Measurements from ENCODE around the gene HERPUD2. TPM values are rescaled to one million over a fixed set of nuclear protein-coding genes. Genes with fewer than 3 reads are reported as not detected.

Gene HERPUD2
- total and polyA plus RNA-seq, 2 of the 4 experiments (the other 2 are of a cell fraction), result 22.2 to 27.2 TPM

DNA sequence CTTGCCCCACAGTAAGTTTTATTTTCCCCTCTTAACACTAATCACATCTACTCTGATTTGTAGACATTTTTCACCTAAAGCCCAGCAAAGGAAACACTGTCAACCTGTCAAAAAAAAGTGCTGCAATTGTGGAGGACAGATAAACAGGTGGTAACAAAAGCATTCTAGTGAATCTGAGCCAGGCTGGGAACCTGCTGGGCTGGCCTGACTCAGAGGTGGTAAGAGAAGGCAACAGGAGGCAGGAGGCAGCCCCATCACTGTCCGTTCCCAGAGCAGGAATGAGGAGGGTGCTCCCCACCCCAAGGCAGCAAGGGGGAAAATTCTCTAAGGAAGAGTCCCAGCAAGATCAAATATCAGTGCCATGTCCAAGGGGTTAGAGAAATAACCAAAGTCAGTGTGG is 19.5 kb upstream of the HERPUD2 start:
- H2AK5ac ChIP-seq (ENCODE audit: low read depth, low read length), result no peak overlapping the region
- no peak overlapping the region for H3K4me2 ChIP-seq (ENCODE audit: low read depth, low read length)
- H2AK9ac ChIP-seq (replicated peaks; ENCODE audit: low read depth, low read length, poor library complexity), result no peak overlapping the region
- H3K23ac ChIP-seq (ENCODE audit: low read depth, low read length), result no peak overlapping the region
- H4K5ac ChIP-seq (ENCODE audit: low read depth, low read length), result no peak overlapping the region
- H4K20me1 ChIP-seq (ENCODE audit: insufficient read depth, low read length), result no peaks in the 10 kb centered on the region
- H2BK5ac ChIP-seq (ENCODE audit: low read depth, low read length, poor library complexity, severe bottlenecking), result no peak overlapping the region
- no peak overlapping the region for H3K18ac ChIP-seq (ENCODE audit: low read depth, low read length)
- no peak overlapping the region for H3K56ac ChIP-seq (ENCODE audit: extremely low read depth, insufficient read depth, low read length)
- no peak overlapping the region for H4K91ac ChIP-seq (ENCODE audit: insufficient read depth, low read depth, low read length)
- H2BK20ac ChIP-seq (ENCODE audit: low read depth, low read length), result no peak overlapping the region
- intact Hi-C loops (cut with micrococcal nuclease) (no loop called here), in situ Hi-C loops (cut with MboI; ENCODE audit: low sequenced_read_pairs) (loop anchor here (5.0 to 25.0 kb wide), 3 partner anchors 193 to 623 kb away; no protein-coding TSS in a partner anchor), dilution Hi-C loops (cut with HindIII; ENCODE audit: low sequenced_read_pairs, unreplicated experiment) (no loop called here)
- no peaks in the 10 kb centered on the region for H3K9me1 ChIP-seq (ENCODE audit: insufficient read depth, low read length)
- ATAC-seq (ENCODE audit: low read depth) (no peak), DNase-seq (no peak)
- no peaks in the 10 kb centered on the region for H3K9me3 ChIP-seq (ENCODE audit: control insufficient read depth, insufficient read depth, low read length)
- H3K36me3 ChIP-seq (ENCODE audit: control insufficient read depth, insufficient read depth, low read length), result no peaks in the 10 kb centered on the region
- no peak overlapping the region for H3K27ac ChIP-seq (ENCODE audit: insufficient read depth, low read length)
- no TSS peak for BruUV-seq (replicated peaks)
- ChIA-PET CTCF (no interaction called here), POLR2A (ENCODE audit: unreplicated experiment) (no interaction called here)
- H3K4me1 ChIP-seq (ENCODE audit: control insufficient read depth, insufficient read depth, low read length), result peaks cover 7% of the 10 kb centered on the region
- H2BK120ac ChIP-seq (ENCODE audit: low read depth, low read length), result no peak overlapping the region
- H3K14ac ChIP-seq (replicated peaks; ENCODE audit: low read depth, low read length), result no peak overlapping the region
- no peak overlapping the region for H4K8ac ChIP-seq (ENCODE audit: low read depth in 2 of 2, low read length in 2 of 2)
- H3K27me3 ChIP-seq (ENCODE audit: control insufficient read depth, insufficient read depth, low read length), result no peaks in the 10 kb centered on the region
- H3K79me1 ChIP-seq (ENCODE audit: low read depth in 1 of 2, low read length in 2 of 2), result no peaks in the 10 kb centered on the region
- WGBS, 2 experiments (ENCODE audit: extremely low coverage in 2 of 2, insufficient read length in 1 of 2), result no CpG with 5 or more reads among the region's 1 CpG
- H2AFZ ChIP-seq (replicated peaks; ENCODE audit: low read length, poor library complexity), result no peak overlapping the region
- 0 out of 3 replicates have a peak overlapping the region, but pooled peaks have one; percentile 17 for H2BK15ac ChIP-seq (ENCODE audit: low read depth, low read length)
- H3K4ac ChIP-seq (ENCODE audit: low read depth, low read length), result no peak overlapping the region
- H3K4me3 ChIP-seq (ENCODE audit: insufficient read depth, low read depth, low read length), result no peak overlapping the region
- TF ChIP-seq NFE2L2 (IDR thresholded peaks at IDR 0.05; ENCODE audit: low read depth, low read length) (no peak), CHD1 (IDR thresholded peaks at IDR 0.05; ENCODE audit: low read depth, low read length) (no peak), FOS (IDR thresholded peaks at IDR 0.05; ENCODE audit: low read depth, low read length) (no peak), BHLHE40 (IDR thresholded peaks at IDR 0.05; ENCODE audit: low read depth, low read length) (no peak), RAD21 (IDR thresholded peaks at IDR 0.05; ENCODE audit: low read length) (no peak), MAZ (IDR thresholded peaks at IDR 0.05; ENCODE audit: borderline replicate concordance, low read depth, low read length) (no peak)
- TF ChIP-seq, protein P1, sequence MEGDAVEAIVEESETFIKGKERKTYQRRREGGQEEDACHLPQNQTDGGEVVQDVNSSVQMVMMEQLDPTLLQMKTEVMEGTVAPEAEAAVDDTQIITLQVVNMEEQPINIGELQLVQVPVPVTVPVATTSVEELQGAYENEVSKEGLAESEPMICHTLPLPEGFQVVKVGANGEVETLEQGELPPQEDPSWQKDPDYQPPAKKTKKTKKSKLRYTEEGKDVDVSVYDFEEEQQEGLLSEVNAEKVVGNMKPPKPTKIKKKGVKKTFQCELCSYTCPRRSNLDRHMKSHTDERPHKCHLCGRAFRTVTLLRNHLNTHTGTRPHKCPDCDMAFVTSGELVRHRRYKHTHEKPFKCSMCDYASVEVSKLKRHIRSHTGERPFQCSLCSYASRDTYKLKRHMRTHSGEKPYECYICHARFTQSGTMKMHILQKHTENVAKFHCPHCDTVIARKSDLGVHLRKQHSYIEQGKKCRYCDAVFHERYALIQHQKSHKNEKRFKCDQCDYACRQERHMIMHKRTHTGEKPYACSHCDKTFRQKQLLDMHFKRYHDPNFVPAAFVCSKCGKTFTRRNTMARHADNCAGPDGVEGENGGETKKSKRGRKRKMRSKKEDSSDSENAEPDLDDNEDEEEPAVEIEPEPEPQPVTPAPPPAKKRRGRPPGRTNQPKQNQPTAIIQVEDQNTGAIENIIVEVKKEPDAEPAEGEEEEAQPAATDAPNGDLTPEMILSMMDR (conservative IDR thresholded peaks at IDR 0.05; ENCODE audit: low read depth, low read length), result no peak
- TF ChIP-seq, protein P2, sequence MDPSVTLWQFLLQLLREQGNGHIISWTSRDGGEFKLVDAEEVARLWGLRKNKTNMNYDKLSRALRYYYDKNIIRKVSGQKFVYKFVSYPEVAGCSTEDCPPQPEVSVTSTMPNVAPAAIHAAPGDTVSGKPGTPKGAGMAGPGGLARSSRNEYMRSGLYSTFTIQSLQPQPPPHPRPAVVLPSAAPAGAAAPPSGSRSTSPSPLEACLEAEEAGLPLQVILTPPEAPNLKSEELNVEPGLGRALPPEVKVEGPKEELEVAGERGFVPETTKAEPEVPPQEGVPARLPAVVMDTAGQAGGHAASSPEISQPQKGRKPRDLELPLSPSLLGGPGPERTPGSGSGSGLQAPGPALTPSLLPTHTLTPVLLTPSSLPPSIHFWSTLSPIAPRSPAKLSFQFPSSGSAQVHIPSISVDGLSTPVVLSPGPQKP (IDR thresholded peaks at IDR 0.05; ENCODE audit: borderline replicate concordance, low read depth, low read length), result no peak
- TF ChIP-seq, protein P3, sequence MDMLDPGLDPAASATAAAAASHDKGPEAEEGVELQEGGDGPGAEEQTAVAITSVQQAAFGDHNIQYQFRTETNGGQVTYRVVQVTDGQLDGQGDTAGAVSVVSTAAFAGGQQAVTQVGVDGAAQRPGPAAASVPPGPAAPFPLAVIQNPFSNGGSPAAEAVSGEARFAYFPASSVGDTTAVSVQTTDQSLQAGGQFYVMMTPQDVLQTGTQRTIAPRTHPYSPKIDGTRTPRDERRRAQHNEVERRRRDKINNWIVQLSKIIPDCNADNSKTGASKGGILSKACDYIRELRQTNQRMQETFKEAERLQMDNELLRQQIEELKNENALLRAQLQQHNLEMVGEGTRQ (IDR thresholded peaks at IDR 0.05; ENCODE audit: low read depth, low read length), result no peak
- no peak overlapping the region for H3K9ac ChIP-seq (ENCODE audit: low read depth, low read length)
